GM08714 (cell line): ENCODE data around the gene GID8.

ENCODE experiments used
- H3K4me3 ChIP-seq: fragments of 200-500 bp; sonication (Bioruptor generic); 2 replicates; pipeline ENCODE4 v1.5.1; 2014; ENCODE audit warnings: mild to moderate bottlenecking, low read length, inconsistent platforms
- ZNF274 ChIP-seq: IDR thresholded peaks from 2 replicates; pipeline ENCODE4 v1.6.1; 2012; ENCODE audit warnings: mild to moderate bottlenecking, low read depth, low read length

Gene GID8

GRCh38 chr20:62991196-62991807 lies 53.4 kb downstream of the GID8 start:
- no peak overlapping the region for H3K4me3 ChIP-seq
- no peak for TF ChIP-seq ZNF274

GRCh38 chr20:62991863-62992262 lies 53.9 kb downstream of the GID8 start:
- H3K4me3 ChIP-seq, result no peak overlapping the region
- no peak for TF ChIP-seq ZNF274

DNA sequence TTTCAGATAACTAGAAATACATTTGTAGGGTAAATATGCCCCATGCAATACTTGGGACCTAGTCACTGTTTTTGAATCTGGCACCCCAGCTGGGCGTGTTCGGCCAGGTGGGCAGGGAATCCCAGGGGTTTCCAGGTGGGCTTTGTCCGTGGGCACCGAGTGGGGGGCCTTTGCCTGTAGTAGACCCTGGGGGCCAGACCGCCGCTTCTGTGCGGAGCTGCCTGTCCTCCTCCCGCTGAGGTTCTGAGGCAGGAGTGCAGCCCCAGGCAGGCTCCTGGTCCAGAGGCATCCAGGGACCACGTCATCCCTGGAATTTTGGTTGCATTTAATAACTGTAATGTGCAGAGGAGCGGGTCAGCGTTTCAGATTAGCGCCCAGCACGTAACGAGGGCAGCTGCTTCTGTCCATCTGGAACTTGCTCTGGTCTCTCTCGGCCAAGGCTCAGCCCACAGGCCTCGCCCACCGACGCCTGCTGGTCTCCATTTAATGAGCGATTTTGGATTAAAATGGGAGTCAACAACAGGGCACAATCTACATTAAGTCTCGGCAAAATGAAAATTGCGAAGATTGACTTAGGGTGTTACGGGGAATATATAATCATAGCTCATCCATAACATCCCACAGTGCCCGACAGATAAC lies 56.0 kb downstream of the GID8 start:
- no peak overlapping the region for H3K4me3 ChIP-seq
- TF ChIP-seq ZNF274, result no peak

- no peak overlapping the region for H3K4me3 ChIP-seq
- no peak for TF ChIP-seq ZNF274
Observed at GRCh38 chr20:62994869-62995281, 56.9 kb downstream of the GID8 start.

DNA sequence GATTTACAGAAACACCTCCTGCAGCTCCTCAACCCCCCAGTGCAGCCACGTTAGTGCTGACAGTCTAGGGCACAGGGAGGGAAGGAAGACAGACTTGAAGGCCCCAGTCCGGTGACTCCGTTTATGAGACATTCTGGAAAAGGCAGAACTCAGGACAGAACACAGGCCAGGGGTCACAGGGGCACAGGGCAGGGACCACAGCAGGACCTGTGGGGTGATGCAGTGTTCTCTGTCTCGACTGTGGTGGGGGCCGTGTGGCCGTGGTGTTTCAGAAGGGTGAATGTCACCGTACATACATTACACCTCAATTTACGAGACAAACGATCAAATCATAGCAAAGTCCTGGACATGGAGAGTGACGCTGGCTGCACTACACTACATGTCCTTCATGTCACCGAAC lies 57.5 kb downstream of the GID8 start:
- H3K4me3 ChIP-seq, result no peak overlapping the region
- no peak for TF ChIP-seq ZNF274

DNA sequence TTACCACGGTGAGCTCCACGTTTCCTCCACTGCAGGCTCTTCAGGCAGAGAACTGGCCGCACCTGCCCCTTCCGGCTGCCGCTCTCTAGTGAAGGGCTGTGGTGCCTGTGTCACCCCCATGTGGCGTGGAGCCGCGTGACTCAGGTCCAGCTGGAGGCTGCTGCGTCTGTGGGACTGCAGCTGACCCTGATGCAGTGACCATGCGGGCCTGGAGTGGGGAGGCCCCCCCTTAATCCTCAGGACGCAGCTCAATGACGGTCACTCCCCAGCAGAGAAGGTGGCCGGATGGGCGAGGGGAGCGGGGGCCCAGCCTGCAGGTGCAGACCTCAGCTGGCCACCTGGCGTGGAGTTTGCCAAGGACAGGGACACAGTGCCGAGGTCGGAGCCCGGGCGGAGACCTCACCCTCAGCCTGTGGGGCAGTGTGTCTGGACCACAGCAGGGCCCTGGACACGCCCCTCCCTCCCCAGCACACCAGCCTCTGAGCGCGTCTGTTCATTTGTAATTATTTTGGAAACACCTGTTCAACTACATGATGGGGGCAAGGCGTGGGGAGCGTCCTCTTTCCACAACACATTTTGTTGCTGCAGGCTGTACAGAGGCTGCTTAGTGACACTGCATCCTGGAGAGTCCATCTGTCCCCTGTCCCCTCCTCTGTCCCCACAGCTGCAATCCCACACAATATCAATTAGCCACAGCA lies 58.1 kb downstream of the GID8 start:
- TF ChIP-seq ZNF274, result no peak
- no peak overlapping the region for H3K4me3 ChIP-seq

GRCh38 chr20:62996596-62996982 lies 58.6 kb downstream of the GID8 start:
- no peak overlapping the region for H3K4me3 ChIP-seq
- no peak for TF ChIP-seq ZNF274

- H3K4me3 ChIP-seq, result no peak overlapping the region
- TF ChIP-seq ZNF274, result no peak
Observed at GRCh38 chr20:62997417-62998035, 59.6 kb downstream of the GID8 start.
